Endothelial cell (in vitro differentiated cells): Measurements from ENCODE around the gene HYAL3. TPM values are rescaled to one million over a fixed set of nuclear protein-coding genes. Genes with fewer than 3 reads are reported as not detected.
A peak's percentile ranks its signal among the peaks of the same experiment; 100 is the strongest.

Experiments
- DNase-seq: peaks from one replicate; pipeline ENCODE4 v3.0.0; 2021; ENCODE audit warnings: low spot score
- H3K27ac Mint-ChIP-seq: one replicate; pipeline ENCODE4 v1.8.0; 2021; ENCODE audit warnings: mixed read lengths, inconsistent platforms; ENCODE audit not compliant: unreplicated experiment
- H3K27me3 Mint-ChIP-seq: one replicate; pipeline ENCODE4 v1.8.0; 2021; ENCODE audit warnings: mild to moderate bottlenecking, moderate library complexity, mixed read lengths, inconsistent platforms; ENCODE audit not compliant: unreplicated experiment
- H3K36me3 Mint-ChIP-seq: one replicate; pipeline ENCODE4 v1.8.0; 2021; ENCODE audit warnings: mild to moderate bottlenecking, low read depth, mixed read lengths, inconsistent platforms; ENCODE audit not compliant: unreplicated experiment
- H3K4me1 Mint-ChIP-seq: one replicate; pipeline ENCODE4 v1.8.0; 2021; ENCODE audit warnings: mild to moderate bottlenecking, mixed read lengths, inconsistent platforms; ENCODE audit not compliant: unreplicated experiment
- H3K4me3 Mint-ChIP-seq: one replicate; pipeline ENCODE4 v1.8.0; 2021; ENCODE audit warnings: mild to moderate bottlenecking, mixed read lengths, inconsistent platforms; ENCODE audit not compliant: unreplicated experiment
- H3K9me3 Mint-ChIP-seq: one replicate; pipeline ENCODE4 v1.8.0; 2021; ENCODE audit warnings: mixed read lengths, inconsistent platforms; ENCODE audit not compliant: unreplicated experiment
- CTCF ChIP-seq: fragments of 200-600 bp; sonication (generic); IDR thresholded peaks from one replicate; pipeline ENCODE4 v1.5.0; 2021; ENCODE audit warnings: antibody characterized with exemption; ENCODE audit not compliant: unreplicated experiment
- total RNA-seq: library from RNA; stranded (reverse); fragmentation: NEBNext Ultra II Directional; extraction: Animal tissue kit (Norgen Biotek cat#: 25700); gene quantifications from one replicate; pipeline ENCODE4 v1.2.1, GENCODE V29; 2021; ENCODE audit not compliant: unreplicated experiment

Gene HYAL3
- total RNA-seq, 1 donor from 2014 or later: 12.7 TPM

- no peak for TF ChIP-seq CTCF
- H3K4me3 Mint-ChIP-seq: peak overlapping the region; percentile 47
- no peak for DNase-seq
- no peak overlapping the region for H3K27ac Mint-ChIP-seq
- H3K27me3 Mint-ChIP-seq: peaks cover 5% of the 10 kb centered on the region
- no peaks in the 10 kb centered on the region for H3K36me3 Mint-ChIP-seq
- no peaks in the 10 kb centered on the region for H3K9me3 Mint-ChIP-seq
- H3K4me1 Mint-ChIP-seq: peaks cover 12% of the 10 kb centered on the region
These were observed 3.1 kb upstream of the HYAL3 start for GRCh38 chr3:50302095-50303012.

GRCh38 chr3:50300681-50301254 lies 1.6 kb upstream of the HYAL3 start:
- Mint-ChIP-seq H3K27ac (peak overlapping the region; percentile 70), H3K36me3 (no peaks in the 10 kb centered on the region), H3K27me3 (peaks cover 5% of the 10 kb centered on the region), H3K4me3 (peak overlapping the region; percentile 96), H3K9me3 (no peaks in the 10 kb centered on the region), H3K4me1 (peaks cover 12% of the 10 kb centered on the region)
- no peak for DNase-seq
- no peak for TF ChIP-seq CTCF

DNA sequence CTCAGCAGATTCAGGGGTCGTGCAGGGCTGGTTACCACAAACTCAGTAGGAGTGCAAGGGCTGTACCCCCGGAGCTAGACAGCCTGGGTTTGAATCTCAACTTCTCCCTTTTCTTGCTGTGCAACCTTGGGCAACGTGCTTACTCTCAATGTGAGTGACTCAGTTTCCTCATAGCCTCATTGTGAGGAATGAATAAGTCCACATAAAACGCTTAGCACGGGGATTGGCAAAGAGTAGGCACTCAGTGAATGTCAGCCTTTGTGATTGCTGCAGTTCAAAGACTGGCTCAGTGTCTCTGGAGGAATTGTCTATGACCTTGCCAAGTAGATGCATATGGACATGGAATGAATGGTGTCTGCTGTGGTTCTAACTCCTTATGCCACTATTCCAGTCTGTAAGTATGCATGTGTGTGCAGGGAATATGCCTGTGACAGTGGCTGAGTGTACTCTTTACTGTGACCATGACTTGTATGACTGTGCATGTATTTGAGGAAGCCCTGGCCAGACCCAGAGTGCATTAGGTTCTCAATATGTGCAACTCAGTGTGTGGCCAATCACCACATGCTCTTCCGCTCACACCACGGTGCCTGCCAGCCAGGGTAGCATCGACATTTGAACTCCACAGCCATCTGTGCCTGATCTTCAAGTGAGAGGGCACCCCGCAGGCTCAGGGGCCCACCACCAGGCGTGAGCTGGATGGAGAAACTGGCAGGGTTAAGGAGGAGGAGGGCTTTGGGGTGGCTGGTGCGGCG lies 900 bp upstream of the HYAL3 start:
- no peaks in the 10 kb centered on the region for H3K36me3 Mint-ChIP-seq
- peak overlapping the region; percentile 96 for H3K4me3 Mint-ChIP-seq

DNA sequence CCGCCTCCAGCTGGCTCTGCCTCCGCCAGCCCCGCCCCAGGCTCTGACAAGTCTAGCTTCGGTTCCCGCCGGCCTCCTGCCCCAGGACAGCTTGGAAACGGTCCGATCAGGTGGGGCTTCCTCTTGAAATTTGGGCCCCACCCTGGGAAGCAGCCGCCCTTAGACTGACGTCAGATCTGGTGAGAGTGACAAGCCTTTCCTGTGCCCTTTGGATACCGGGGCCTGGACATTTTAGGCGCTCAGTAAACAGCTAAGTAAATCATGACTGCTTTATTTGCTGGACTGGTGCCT lies 378 bp upstream of the HYAL3 start:
- TF ChIP-seq CTCF: no peak
- H3K4me3 Mint-ChIP-seq: peak overlapping the region; percentile 96
- H3K9me3 Mint-ChIP-seq: no peaks in the 10 kb centered on the region
- no peak for DNase-seq
- peaks cover 12% of the 10 kb centered on the region for H3K4me1 Mint-ChIP-seq
- H3K36me3 Mint-ChIP-seq: no peaks in the 10 kb centered on the region
- H3K27ac Mint-ChIP-seq: peak overlapping the region; percentile 70
- H3K27me3 Mint-ChIP-seq: peaks cover 4% of the 10 kb centered on the region

More for the DNA sequence above, 900 bp upstream of the HYAL3 start:
- Mint-ChIP-seq H3K27ac (peak overlapping the region; percentile 70), H3K27me3 (peaks cover 4% of the 10 kb centered on the region), H3K4me1 (peaks cover 12% of the 10 kb centered on the region), H3K9me3 (no peaks in the 10 kb centered on the region)
- no peak for DNase-seq
- TF ChIP-seq CTCF: no peak
